Measurements from ENCODE around the gene MAML3.

Gene MAML3

GRCh38 chr4:139977838-139978609, 176.0 kb downstream of the MAML3 start:
- no peak for DNase-seq
- no peak for TF ChIP-seq POLR2A (IDR thresholded peaks at IDR 0.05; ENCODE audit: low read length)

- TF ChIP-seq GATA1 (IDR thresholded peaks at IDR 0.05; ENCODE audit: low read depth, low read length), result no peak
- no peak for TF ChIP-seq POLR2A (IDR thresholded peaks at IDR 0.05; ENCODE audit: low read length)
- DNase-seq, result no peak
Measured at GRCh38 chr4:139975830-139976272, 178.1 kb downstream of the MAML3 start.

GRCh38 chr4:139973616-139974015, 180.4 kb downstream of the MAML3 start:
- DNase-seq, result peak in 1 of 2 experiments; percentile 2
- TF ChIP-seq GATA1 (IDR thresholded peaks at IDR 0.05; ENCODE audit: low read depth, low read length), result no peak
- TF ChIP-seq POLR2A (IDR thresholded peaks at IDR 0.05; ENCODE audit: low read length), result no peak

GRCh38 chr4:139973015-139973414, 181.0 kb downstream of the MAML3 start:
- no peak for DNase-seq
- TF ChIP-seq GATA1 (IDR thresholded peaks at IDR 0.05; ENCODE audit: low read depth, low read length) (no peak), POLR2A (IDR thresholded peaks at IDR 0.05; ENCODE audit: low read length) (no peak)

GRCh38 chr4:139972305-139972704, 181.7 kb downstream of the MAML3 start:
- DNase-seq, result no peak
- TF ChIP-seq GATA1 (IDR thresholded peaks at IDR 0.05; ENCODE audit: low read depth, low read length), result no peak

GRCh38 chr4:139971111-139971510, 182.9 kb downstream of the MAML3 start:
- DNase-seq, result no peak
- TF ChIP-seq GATA1 (IDR thresholded peaks at IDR 0.05; ENCODE audit: low read depth, low read length) (no peak), POLR2A (IDR thresholded peaks at IDR 0.05; ENCODE audit: low read length) (no peak)

GRCh38 chr4:139969635-139970266, 184.2 kb downstream of the MAML3 start:
- TF ChIP-seq GATA1 (IDR thresholded peaks at IDR 0.05; ENCODE audit: low read depth, low read length) (no peak), POLR2A (IDR thresholded peaks at IDR 0.05; ENCODE audit: low read length) (no peak)
- DNase-seq, result no peak

- TF ChIP-seq POLR2A (IDR thresholded peaks at IDR 0.05; ENCODE audit: low read length), result no peak
- TF ChIP-seq GATA1 (IDR thresholded peaks at IDR 0.05; ENCODE audit: low read depth, low read length), result no peak
- no peak for DNase-seq
Measured at GRCh38 chr4:139968831-139969230, 185.2 kb downstream of the MAML3 start.

GRCh38 chr4:139966383-139966782, 187.6 kb downstream of the MAML3 start:
- TF ChIP-seq GATA1 (IDR thresholded peaks at IDR 0.05; ENCODE audit: low read depth, low read length), result no peak
- no peak for TF ChIP-seq POLR2A (IDR thresholded peaks at IDR 0.05; ENCODE audit: low read length)

GRCh38 chr4:139965789-139966188, 188.2 kb downstream of the MAML3 start:
- DNase-seq, result no peak
- no peak for TF ChIP-seq GATA1 (IDR thresholded peaks at IDR 0.05; ENCODE audit: low read depth, low read length)
- no peak for TF ChIP-seq POLR2A (IDR thresholded peaks at IDR 0.05; ENCODE audit: low read length)

More at GRCh38 chr4:139966383-139966782, 187.6 kb downstream of the MAML3 start:
- DNase-seq, result no peak

- DNase-seq, result no peak
- TF ChIP-seq GATA1 (IDR thresholded peaks at IDR 0.05; ENCODE audit: low read depth, low read length) (no peak), POLR2A (IDR thresholded peaks at IDR 0.05; ENCODE audit: low read length) (no peak)
Measured at GRCh38 chr4:139963708-139964107, 190.3 kb downstream of the MAML3 start.

GRCh38 chr4:139962130-139962684, 191.8 kb downstream of the MAML3 start:
- DNase-seq, result no peak
- TF ChIP-seq GATA1 (IDR thresholded peaks at IDR 0.05; ENCODE audit: low read depth, low read length) (no peak), POLR2A (IDR thresholded peaks at IDR 0.05; ENCODE audit: low read length) (no peak)

- no peak for TF ChIP-seq GATA1 (IDR thresholded peaks at IDR 0.05; ENCODE audit: low read depth, low read length)
- TF ChIP-seq POLR2A (IDR thresholded peaks at IDR 0.05; ENCODE audit: low read length), result no peak
- DNase-seq, result no peak
Measured at GRCh38 chr4:139961344-139961946, 192.5 kb downstream of the MAML3 start.

- DNase-seq, result no peak
- TF ChIP-seq POLR2A (IDR thresholded peaks at IDR 0.05; ENCODE audit: low read length), result no peak
- no peak for TF ChIP-seq GATA1 (IDR thresholded peaks at IDR 0.05; ENCODE audit: low read depth, low read length)
Measured at GRCh38 chr4:139959396-139959795, 194.6 kb downstream of the MAML3 start.
